HL-60 (cell line): Measurements from ENCODE around the gene UTY.

Source experiments
- DNase-seq, 2 experiments: peaks; one replicate each; pipeline ENCODE4 v3.0.0-alpha.2; 2010 to 2020; ENCODE audit warnings: low read depth in 1 of 2, low spot score in 1 of 2
- H3K27ac ChIP-seq: fragments of 250-450 bp; sonication (Bioruptor Pico); replicated peaks from 2 replicates; pipeline ENCODE4 v1.5.1; 2020; ENCODE audit warnings: mild to moderate bottlenecking, moderate library complexity
- H3K27me3 ChIP-seq: fragments of 250-450 bp; sonication (Bioruptor Pico); 2 replicates; pipeline ENCODE4 v1.5.1; 2021; ENCODE audit warnings: mild to moderate bottlenecking, moderate library complexity; ENCODE audit not compliant: insufficient read depth, poor library complexity, severe bottlenecking
- H3K4me3 ChIP-seq: replicated peaks from 2 replicates; pipeline ENCODE4 v1.5.1; 2011; ENCODE audit warnings: mild to moderate bottlenecking, control low read depth, low read length; ENCODE audit not compliant: insufficient read depth
- CTCF ChIP-seq: IDR thresholded peaks from one replicate; pipeline ENCODE4 v1.5.1; 2011; ENCODE audit warnings: low read length, control low read depth, inconsistent platforms; ENCODE audit not compliant: insufficient read depth
- GABPA ChIP-seq: IDR thresholded peaks from 2 replicates; pipeline ENCODE4 v1.6.1; 2012; ENCODE audit warnings: low read depth
- POLR2AphosphoS5 ChIP-seq: IDR thresholded peaks from 2 replicates; pipeline ENCODE4 v1.6.1; 2012; ENCODE audit warnings: low read depth
- REST ChIP-seq: IDR thresholded peaks from 2 replicates; pipeline ENCODE4 v1.6.1; 2012; ENCODE audit warnings: low read depth; ENCODE audit not compliant: insufficient replicate concordance
- SPI1 ChIP-seq: IDR thresholded peaks from 2 replicates; pipeline ENCODE4 v1.6.1; 2012; ENCODE audit warnings: low read depth, mild to moderate bottlenecking, borderline replicate concordance
- long read RNA-seq: library from polyadenylated mRNA; unstranded; transcript quantifications from one replicate; pipeline ENCODE4 v2.0.0, GENCODE V29; 2020

UTY gene
- long read RNA-seq = 0 reads

GRCh38 chrY:13479828-13480227 lies at the start of gene UTY:
TSS of gene UTY (minus strand) at chrY:13480033. CDS start at chrY:13479665, 368 bp downstream.
- TF ChIP-seq POLR2AphosphoS5 = no peak
- TF ChIP-seq SPI1 = no peak
- TF ChIP-seq CTCF = no peak
- TF ChIP-seq REST = no peak
- no peak for TF ChIP-seq GABPA
- H3K4me3 ChIP-seq = no peak within 1 kb of the TSS
- no peak for DNase-seq
- no peaks in the 10 kb centered on the region for H3K27me3 ChIP-seq
- H3K27ac ChIP-seq = no peak within 1 kb of the TSS

GRCh38 chrY:13520474-13520873 lies 40.6 kb upstream of the UTY start:
- no peaks in the 10 kb centered on the region for H3K27me3 ChIP-seq
- DNase-seq = no peak
- no peak overlapping the region for H3K27ac ChIP-seq
- H3K4me3 ChIP-seq = no peak overlapping the region
- TF ChIP-seq CTCF (no peak), REST (no peak), POLR2AphosphoS5 (no peak), GABPA (no peak), SPI1 (no peak)

GRCh38 chrY:13501215-13501614 lies 21.4 kb upstream of the UTY start:
- no peak for DNase-seq
- no peak overlapping the region for H3K4me3 ChIP-seq
- no peak for TF ChIP-seq CTCF
- TF ChIP-seq POLR2AphosphoS5 = no peak
- no peak for TF ChIP-seq REST
- TF ChIP-seq SPI1 = no peak
- no peak for TF ChIP-seq GABPA
- no peak overlapping the region for H3K27ac ChIP-seq
- H3K27me3 ChIP-seq = no peaks in the 10 kb centered on the region
